Mammary epithelial cell (primary cell): ENCODE results near the gene RPUSD1.

Experiments used
- EZH2 ChIP-seq: IDR thresholded peaks from 2 replicates; pipeline ENCODE4 v1.6.1; 2012; ENCODE audit warnings: low read length, inconsistent platforms, borderline replicate concordance
- TF ChIP-seq, protein P1 (sequence below), 2 donors: IDR thresholded peaks in 1 of 2; conservative IDR thresholded peaks in 1 of 2; 2 replicates each; pipeline ENCODE4 v1.5.1; 2011 to 2012; ENCODE audit warnings: inconsistent platforms in 2 of 2, low read length in 2 of 2, mild to moderate bottlenecking in 2 of 2, control low read depth in 1 of 2, low read depth in 1 of 2; ENCODE audit not compliant: insufficient read depth in 1 of 2; ENCODE audit errors: extremely low read depth in 1 of 2

- TF ChIP-seq EZH2: no peak
- TF ChIP-seq, protein P1, sequence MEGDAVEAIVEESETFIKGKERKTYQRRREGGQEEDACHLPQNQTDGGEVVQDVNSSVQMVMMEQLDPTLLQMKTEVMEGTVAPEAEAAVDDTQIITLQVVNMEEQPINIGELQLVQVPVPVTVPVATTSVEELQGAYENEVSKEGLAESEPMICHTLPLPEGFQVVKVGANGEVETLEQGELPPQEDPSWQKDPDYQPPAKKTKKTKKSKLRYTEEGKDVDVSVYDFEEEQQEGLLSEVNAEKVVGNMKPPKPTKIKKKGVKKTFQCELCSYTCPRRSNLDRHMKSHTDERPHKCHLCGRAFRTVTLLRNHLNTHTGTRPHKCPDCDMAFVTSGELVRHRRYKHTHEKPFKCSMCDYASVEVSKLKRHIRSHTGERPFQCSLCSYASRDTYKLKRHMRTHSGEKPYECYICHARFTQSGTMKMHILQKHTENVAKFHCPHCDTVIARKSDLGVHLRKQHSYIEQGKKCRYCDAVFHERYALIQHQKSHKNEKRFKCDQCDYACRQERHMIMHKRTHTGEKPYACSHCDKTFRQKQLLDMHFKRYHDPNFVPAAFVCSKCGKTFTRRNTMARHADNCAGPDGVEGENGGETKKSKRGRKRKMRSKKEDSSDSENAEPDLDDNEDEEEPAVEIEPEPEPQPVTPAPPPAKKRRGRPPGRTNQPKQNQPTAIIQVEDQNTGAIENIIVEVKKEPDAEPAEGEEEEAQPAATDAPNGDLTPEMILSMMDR (conservative IDR thresholded peaks at IDR 0.05 in 1 of 2, IDR thresholded peaks at IDR 0.05 in 1 of 2; ENCODE audit: extremely low read depth in 1 of 2, insufficient read depth in 1 of 2, low read depth in 1 of 2, low read length in 2 of 2): no peak
These were observed 45.2 kb upstream of the RPUSD1 start for GRCh38 chr16:833411-833810.
